Smooth muscle cell (in vitro differentiated cells): ENCODE results near the gene SDHC. TPM values are rescaled to one million over a fixed set of nuclear protein-coding genes. Genes with fewer than 3 reads are reported as not detected.

Experiments used
- DNase-seq: peaks from one replicate; lab custom pipeline; 2025; ENCODE audit not compliant: unreplicated experiment; lab: John Stamatoyannopoulos, UW
- H2AFZ ChIP-seq: fragments of 200-600 bp; sonication (generic); 2 replicates; pipeline ENCODE4 v1.6.0; 2016; ENCODE audit warnings: antibody characterized with exemption, low read depth, mild to moderate bottlenecking
- H3F3A ChIP-seq: fragments of 200-600 bp; sonication (generic); 2 replicates; pipeline ENCODE4 v1.6.0; 2017; ENCODE audit warnings: antibody characterized with exemption, low read depth
- H3K27ac ChIP-seq: fragments of 200-600 bp; sonication (generic); 2 replicates; pipeline ENCODE4 v1.5.1; 2016; ENCODE audit warnings: low read depth, mild to moderate bottlenecking
- H3K27me3 ChIP-seq: fragments of 200-600 bp; sonication (generic); 2 replicates; pipeline ENCODE4 v1.6.1; 2016; ENCODE audit warnings: low read depth, mild to moderate bottlenecking
- H3K36me3 ChIP-seq: fragments of 200-600 bp; sonication (generic); 2 replicates; pipeline ENCODE4 v1.5.1; 2016; ENCODE audit warnings: low read depth
- H3K4me1 ChIP-seq: fragments of 200-600 bp; sonication (generic); 2 replicates; pipeline ENCODE4 v1.5.1; 2016; ENCODE audit warnings: low read depth
- H3K4me2 ChIP-seq: fragments of 200-600 bp; sonication (generic); 2 replicates; pipeline ENCODE4 v1.6.0; 2016; ENCODE audit warnings: mild to moderate bottlenecking
- H3K4me3 ChIP-seq: fragments of 200-600 bp; sonication (generic); 2 replicates; pipeline ENCODE4 v1.5.1; 2016; ENCODE audit warnings: mild to moderate bottlenecking
- H3K79me2 ChIP-seq: fragments of 200-600 bp; sonication (generic); 2 replicates; pipeline ENCODE4 v1.6.0; 2016; ENCODE audit warnings: low read depth, mild to moderate bottlenecking
- H3K9ac ChIP-seq: fragments of 200-600 bp; sonication (generic); 2 replicates; pipeline ENCODE4 v1.6.0; 2016; ENCODE audit warnings: low read depth
- H3K9me3 ChIP-seq: fragments of 200-600 bp; sonication (generic); replicated peaks from 2 replicates; pipeline ENCODE4 v1.5.1; 2016; ENCODE audit warnings: low read depth
- H4K20me1 ChIP-seq: fragments of 200-600 bp; sonication (generic); 2 replicates; pipeline ENCODE4 v1.6.0; 2016; ENCODE audit warnings: low read depth
- WGBS: methylation state at CpG from one replicate; pipeline ENCODE4 v1.1.7; 2016; ENCODE audit warnings: low lambda C conversion rate; 5-methylcytosine and 5-hydroxymethylcytosine counted together
- polyA plus RNA-seq: library from polyadenylated mRNA; unstranded; fragments of >200 nt; fragmentation: Nextera tagmentation; extraction: Ambion mirVana; gene quantifications from 2 replicates; pipeline ENCODE4 v1.2.1, GENCODE V29; 2016
- total RNA-seq: library from RNA; depleted of rRNA; stranded (reverse); fragments of >200 nt; gene quantifications from 2 replicates; pipeline ENCODE4 v1.2.3, GENCODE V29; 2014
- TF ChIP-seq, protein P1 (sequence below): fragments of 200-600 bp; sonication (generic); IDR thresholded peaks from 2 replicates; pipeline ENCODE4 v1.5.1; 2017; ENCODE audit warnings: borderline replicate concordance, mild to moderate bottlenecking, antibody characterized with exemption; ENCODE audit not compliant: insufficient read depth, poor library complexity, severe bottlenecking

Gene SDHC
- total and polyA plus RNA-seq, 2 experiments from 2014 or later = 179 to 342 TPM

DNA sequence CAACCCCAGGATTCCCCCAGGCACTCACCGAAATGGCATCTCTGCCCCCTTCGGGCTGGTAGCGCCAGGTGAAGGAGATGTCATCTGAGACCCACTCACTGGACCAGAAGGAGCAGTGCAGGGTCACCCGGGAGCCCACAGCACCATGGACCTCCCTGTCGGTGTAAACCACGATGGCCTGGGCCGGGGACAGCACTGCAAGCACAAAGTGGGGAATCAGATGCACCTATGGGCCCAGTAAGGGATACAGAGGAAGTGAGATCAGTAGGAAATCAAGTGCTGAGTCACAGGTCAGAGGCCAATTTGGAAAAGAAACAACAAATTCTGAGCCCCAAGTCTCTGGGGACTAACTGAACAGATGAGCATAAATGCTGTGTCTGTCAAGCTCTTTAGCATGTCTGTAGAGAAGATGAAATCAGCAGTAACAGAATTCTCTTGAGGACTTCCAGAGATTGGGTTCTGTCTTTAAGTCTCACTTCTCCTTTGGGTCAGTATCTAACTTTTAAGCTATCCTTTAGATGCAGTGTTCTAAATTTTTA is 6.9 kb upstream of the SDHC start:
- Histone ChIP-seq H3K4me1 (peaks cover 11% of the 10 kb centered on the region), H3K9me3 (no peaks in the 10 kb centered on the region), H3K27me3 (no peaks in the 10 kb centered on the region), H3K4me2 (no peak overlapping the region), H3F3A (no peaks in the 10 kb centered on the region), H3K36me3 (no peaks in the 10 kb centered on the region), H3K4me3 (no peak overlapping the region), H4K20me1 (no peaks in the 10 kb centered on the region), H3K27ac (no peak overlapping the region), H2AFZ (no peak overlapping the region), H3K79me2 (no peaks in the 10 kb centered on the region), H3K9ac (no peak overlapping the region)
- WGBS = 93% methylated on average over 7 of the region's 7 CpGs
- TF ChIP-seq, protein P1, sequence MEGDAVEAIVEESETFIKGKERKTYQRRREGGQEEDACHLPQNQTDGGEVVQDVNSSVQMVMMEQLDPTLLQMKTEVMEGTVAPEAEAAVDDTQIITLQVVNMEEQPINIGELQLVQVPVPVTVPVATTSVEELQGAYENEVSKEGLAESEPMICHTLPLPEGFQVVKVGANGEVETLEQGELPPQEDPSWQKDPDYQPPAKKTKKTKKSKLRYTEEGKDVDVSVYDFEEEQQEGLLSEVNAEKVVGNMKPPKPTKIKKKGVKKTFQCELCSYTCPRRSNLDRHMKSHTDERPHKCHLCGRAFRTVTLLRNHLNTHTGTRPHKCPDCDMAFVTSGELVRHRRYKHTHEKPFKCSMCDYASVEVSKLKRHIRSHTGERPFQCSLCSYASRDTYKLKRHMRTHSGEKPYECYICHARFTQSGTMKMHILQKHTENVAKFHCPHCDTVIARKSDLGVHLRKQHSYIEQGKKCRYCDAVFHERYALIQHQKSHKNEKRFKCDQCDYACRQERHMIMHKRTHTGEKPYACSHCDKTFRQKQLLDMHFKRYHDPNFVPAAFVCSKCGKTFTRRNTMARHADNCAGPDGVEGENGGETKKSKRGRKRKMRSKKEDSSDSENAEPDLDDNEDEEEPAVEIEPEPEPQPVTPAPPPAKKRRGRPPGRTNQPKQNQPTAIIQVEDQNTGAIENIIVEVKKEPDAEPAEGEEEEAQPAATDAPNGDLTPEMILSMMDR = no peak
- no peak for DNase-seq

DNA sequence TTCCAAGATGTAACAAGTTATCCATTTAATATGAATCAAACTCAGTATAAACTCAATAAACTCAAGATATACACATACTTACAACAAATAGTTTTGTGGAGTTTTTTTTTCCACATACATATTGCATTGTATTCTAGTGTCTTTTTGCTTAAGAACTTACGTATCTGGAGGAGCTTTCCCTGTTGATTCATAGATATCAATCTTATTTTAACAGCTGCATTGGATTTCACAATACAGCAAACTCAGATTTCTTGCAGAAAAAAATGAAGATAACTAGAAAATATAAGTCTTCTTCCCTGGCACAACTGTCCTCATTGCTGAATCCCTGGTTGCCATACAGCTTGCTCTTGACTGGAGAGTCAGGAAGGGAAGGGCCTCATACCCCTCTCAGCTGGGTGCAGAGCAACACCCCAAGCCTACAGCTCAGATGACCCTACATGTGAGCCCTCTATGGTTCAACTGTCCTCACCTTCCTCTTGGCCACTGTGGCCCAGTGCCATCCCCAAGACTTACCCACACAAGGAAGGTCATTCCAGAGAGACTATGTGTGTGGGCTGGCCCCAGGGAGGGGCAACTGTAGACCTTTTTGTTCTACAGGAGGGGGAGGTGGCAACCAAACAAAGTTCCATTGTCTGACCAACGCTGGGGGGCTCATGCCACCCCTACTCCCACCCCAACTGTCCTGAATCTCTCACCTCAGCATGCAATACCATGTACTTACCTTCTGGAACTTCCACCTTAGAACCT is 6.1 kb upstream of the SDHC start:
- TF ChIP-seq, protein P1 = no peak
- H2AFZ ChIP-seq = no peak overlapping the region
- no peaks in the 10 kb centered on the region for H3K79me2 ChIP-seq
- H3K27ac ChIP-seq = no peak overlapping the region
- H3K9ac ChIP-seq = no peak overlapping the region
- H3K4me3 ChIP-seq = no peak overlapping the region
- no peak overlapping the region for H3K4me2 ChIP-seq
- H3K36me3 ChIP-seq = no peaks in the 10 kb centered on the region
- no peaks in the 10 kb centered on the region for H3F3A ChIP-seq
- H3K9me3 ChIP-seq = no peaks in the 10 kb centered on the region
- no peaks in the 10 kb centered on the region for H3K27me3 ChIP-seq
- DNase-seq = no peak
- H4K20me1 ChIP-seq = no peaks in the 10 kb centered on the region
- WGBS = 68% methylated on average over 2 of the region's 2 CpGs
- peaks cover 11% of the 10 kb centered on the region for H3K4me1 ChIP-seq

DNA sequence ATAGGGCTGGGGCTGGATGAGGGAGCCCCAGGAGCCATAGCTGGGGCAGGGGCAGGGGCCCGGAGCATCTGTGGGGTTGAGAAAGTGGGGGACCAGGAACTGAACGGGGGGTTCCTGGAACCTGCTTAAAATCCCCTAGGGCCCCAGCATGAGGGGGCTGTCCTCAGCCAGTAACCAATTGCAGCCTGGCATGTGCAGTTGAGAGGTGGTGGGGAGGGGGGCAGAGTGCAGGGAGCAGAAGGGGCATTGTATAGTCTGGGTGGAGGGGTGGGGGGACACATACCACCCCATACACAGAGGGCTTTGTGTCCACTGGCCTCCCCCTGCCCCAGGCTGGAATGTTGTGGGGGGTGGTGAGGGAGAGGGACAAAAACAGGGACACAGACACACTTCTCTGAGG is 4.3 kb upstream of the SDHC start, which contains the start of gene MPZ:
TSS of gene MPZ (minus strand) at position 101 of the 400 bp plus-strand sequence. CDS start at position 38, 63 bp downstream.
- Histone ChIP-seq H2AFZ (no peak within 1 kb of the TSS), H3K36me3 (no peaks in the 10 kb centered on the region), H4K20me1 (no peaks in the 10 kb centered on the region), H3F3A (no peaks in the 10 kb centered on the region), H3K4me2 (no peak within 1 kb of the TSS), H3K4me3 (no peak within 1 kb of the TSS), H3K27ac (no peak within 1 kb of the TSS), H3K27me3 (no peaks in the 10 kb centered on the region), H3K4me1 (peaks cover 7% of the 10 kb centered on the region), H3K9me3 (no peaks in the 10 kb centered on the region), H3K9ac (no peak within 1 kb of the TSS), H3K79me2 (peaks cover 1% of the 10 kb centered on the region)
- 59% methylated on average over 2 of the region's 2 CpGs for WGBS
- no peak for DNase-seq
- TF ChIP-seq, protein P1 = no peak
